ENCODE results near the gene TMEM108.

TMEM108 gene

DNA sequence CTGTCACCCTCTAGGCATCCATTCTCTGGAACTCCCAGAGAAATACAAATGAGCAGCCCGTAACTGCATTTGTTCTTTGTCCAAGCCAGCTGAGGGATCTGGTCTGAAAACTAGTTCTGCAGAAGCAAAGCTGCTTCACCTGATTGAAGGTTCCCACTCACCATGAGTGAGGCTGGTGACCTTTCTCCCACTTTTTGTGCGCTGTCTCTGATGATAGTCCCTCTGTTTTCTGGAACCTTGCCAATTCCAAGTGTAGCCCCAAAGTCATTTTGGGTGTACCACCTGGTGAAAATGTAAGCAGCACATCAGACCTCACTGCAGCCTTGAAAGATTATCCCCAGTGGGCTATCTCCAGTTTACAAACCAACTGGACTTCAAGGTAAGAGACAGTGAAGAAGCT, 322.3 kb downstream of the TMEM108 start:
- no peak for DNase-seq (ENCODE audit: low read depth)

DNA sequence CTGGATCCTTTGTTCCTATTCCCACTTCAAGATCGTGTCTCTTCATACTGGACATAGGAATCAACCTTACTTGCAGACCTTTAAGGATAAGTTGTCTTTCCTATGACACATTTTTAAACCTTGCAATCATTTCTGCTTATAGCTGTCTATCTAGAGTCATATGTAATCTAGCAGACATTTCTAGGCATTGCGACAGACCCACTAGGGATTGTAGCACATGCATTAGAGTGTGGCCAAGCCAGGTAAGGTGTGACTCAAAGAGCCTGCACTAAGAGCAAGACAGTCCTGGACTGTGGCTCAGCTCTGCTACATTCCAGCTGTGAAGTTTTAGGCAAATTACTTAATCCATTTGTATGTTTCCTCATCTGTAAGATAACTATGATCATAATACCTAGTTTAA, 322.8 kb downstream of the TMEM108 start:
- no peak for DNase-seq (ENCODE audit: low read depth)

DNA sequence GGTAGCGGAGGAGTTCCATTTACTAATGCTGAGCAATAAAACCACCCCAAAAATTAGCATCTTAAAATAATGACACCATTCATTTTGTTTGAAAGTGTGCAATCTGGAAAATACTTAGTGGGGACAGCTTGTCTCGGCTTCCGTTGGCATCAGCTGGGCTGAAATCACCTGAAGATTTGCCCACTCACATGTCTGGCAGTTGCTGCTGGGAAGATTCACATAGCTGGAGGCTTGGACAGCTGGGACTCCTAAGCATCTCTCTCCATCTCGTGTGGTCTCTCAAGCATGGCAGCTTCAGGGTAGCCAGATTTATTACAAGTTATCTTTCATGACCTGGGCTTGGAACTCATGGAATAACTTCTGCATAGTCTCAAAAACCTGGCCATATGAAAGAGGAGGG, 323.2 kb downstream of the TMEM108 start:
- DNase-seq (ENCODE audit: low read depth): no peak

DNA sequence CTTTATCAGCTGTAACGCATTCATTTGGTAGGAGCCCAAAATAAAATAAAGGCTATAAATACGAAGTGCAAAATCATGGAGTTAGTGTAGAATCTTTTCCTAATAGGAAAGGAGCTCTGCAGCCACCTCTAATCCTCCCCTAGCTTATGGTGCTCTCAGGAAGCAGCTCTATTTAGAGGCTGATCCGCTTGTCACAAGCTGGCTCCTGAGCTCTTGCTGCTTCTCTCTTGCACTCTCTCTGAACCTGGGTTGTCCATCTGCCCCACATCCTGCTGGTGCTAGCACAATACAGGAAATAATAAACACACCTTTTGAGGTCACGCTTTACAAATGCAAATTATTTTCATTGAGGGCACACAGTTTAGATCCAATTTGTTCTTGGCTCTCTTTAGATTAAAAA, 324.3 kb downstream of the TMEM108 start:
- DNase-seq (ENCODE audit: low read depth): no peak

DNA sequence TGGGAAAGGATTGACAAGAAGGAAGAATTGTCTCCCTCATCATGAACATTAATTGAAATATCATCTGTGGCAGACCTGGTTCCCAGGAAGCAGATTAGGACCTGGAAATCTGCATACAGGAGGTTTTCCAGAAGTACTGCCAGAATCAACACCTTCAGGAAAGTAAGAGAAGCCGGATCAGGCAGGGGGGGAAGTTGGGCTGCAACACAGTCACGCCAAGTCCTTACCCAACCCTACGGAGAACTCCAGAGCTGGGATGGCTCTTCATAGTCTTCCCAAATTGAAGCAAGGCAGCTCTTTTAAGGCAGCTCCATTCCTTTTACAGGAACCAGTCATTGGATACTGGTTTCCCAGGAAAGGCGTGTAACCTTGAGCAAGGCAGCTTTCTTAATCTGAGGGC, 326.5 kb downstream of the TMEM108 start:
- no peak for DNase-seq (ENCODE audit: low read depth)

DNA sequence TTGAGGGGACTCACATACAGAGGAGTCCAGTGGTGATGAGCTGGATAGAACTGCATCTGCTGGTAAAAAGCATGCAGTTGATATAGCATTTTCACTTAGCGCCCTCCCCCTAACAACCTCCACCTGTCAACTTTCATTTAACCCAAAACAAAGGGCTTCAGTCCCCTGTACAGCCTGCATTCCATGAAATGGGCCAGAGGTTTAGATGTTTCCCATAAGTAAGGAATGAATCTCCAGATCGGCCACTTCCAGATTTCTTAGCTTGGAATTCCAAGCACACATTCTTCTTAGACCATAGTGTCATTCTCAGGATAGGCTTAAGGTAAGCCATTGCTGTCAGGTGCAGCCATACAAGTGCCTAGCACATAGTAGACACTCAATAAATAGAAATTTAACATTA, 328.7 kb downstream of the TMEM108 start:
- no peak for DNase-seq (ENCODE audit: low read depth)

DNA sequence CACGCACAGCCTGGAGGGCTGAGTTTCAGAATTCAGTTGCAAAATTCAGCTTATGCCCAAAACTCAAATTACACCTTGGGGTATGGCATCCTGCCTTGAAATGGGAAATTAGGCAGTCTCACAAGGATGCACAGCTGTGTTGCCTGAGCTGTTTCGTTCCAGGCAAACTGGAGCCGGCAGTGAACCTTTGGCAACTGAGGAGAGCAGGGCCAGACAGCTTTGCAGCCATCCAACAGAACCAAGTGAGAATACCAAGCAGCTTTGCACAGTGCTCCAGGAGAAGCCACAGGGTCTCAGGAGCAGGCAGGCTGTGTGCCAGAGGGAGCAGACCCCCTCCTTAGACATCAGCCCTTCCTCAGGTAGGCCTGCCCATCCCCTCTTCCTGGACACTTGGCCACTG, 329.2 kb downstream of the TMEM108 start:
- DNase-seq (ENCODE audit: low read depth): no peak

DNA sequence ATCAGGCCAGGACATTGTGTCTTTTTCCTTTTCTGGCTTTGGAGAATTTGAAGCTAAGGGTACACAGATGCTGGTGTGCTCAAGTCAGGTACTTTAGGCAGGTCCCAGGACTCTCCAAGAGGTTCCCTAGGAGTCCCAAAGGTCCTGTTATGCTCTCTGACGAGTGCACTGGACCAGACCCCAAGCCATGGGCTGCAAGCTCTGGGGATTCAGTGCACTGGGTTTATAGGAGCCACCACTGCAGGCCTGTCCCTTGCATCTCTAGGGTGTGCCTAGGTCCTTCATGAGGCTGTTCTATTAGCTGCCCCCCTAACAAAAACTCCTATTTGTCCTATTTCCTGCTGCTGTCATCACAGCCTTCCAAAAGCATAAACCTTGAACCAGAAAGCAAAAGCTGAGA, 329.8 kb downstream of the TMEM108 start:
- DNase-seq (ENCODE audit: low read depth): no peak

DNA sequence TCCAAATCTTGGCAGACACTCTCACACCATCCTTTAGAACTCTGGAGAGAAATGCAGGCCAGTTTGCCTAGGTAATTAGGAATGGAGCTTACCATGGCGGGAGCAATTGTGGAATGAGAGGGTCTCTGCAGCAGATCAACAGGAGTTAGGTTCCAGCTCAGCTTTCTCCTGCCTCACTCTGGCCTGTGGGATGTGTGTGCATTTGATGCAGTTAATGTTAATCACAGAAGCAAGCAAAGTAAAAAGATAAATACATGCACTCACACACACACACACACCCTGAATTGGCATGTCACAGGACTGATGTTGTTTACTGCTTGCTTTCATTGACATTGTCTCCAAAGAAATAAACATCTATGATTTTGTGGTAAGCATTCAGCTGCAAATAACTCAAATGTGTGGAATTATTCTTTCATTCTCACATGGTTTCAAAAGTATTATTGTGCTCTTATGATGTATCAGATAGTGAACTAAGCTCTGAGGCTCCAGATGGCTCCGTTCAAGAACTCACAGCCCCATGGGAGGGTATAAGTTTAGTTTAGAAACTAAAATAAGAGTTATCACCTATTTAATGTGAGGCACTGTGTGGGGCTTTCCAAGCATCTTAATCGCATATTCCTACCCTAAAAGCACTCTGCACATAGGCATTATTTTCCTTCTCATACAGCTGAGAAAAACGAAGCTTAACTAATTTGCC, 330.3 kb downstream of the TMEM108 start:
- no peak for DNase-seq (ENCODE audit: low read depth)

DNA sequence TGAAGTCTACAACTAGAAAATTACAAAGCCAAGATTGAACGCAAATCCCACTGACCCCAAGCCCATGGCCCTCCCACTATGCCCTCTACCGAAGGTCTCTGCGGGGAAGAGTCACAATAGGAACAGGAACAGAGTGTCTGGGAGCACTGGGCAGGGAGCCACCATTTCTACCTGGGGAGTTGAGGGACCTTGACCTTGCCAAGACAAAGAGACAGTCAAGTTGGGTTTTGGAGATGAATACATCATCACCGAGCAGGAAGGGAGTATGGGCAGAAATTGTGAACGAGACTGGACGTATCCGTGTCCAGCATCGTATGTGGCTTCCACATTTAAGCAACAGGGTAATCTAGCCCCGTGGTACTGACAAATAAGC, 330.9 kb downstream of the TMEM108 start:
- no peak for DNase-seq (ENCODE audit: low read depth)

DNA sequence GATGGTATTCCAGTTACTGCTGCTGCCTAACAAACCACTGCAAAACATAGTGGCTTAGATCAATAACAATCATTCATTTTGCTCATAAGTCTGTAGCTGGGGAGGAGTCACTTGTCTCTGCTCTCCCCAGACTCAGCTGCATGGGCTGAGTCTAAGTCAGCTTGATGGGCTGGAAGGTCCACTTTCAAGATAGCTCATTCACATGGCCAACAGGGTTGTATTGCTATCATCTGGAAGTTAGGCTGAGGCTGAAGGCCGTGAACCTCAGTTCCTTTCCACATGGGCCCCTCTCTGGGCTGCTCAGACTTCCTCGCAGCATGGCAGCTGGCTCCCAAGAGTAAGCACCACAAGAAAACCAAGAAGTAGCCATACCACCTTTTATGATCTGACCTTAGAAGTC, 333.0 kb downstream of the TMEM108 start:
- no peak for DNase-seq (ENCODE audit: low read depth)

DNA sequence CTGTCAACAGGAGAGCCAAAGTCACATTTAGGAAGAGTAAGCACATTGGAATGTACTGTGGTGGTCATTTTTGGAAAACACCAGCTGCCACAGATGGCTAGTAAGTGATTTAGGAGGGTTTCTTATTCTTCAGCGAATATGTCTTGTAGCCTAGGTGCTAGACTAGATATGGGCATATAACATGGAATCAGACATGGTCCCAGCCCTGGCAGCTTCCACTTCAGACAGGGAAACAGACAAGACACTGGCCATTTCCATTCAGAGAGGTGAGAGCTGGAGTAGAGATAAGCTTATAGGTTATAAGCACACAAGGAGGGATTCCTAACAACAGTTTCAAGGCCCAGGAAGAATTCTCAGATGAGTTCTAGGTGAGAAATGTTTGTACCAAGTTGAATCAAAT, 333.5 kb downstream of the TMEM108 start:
- DNase-seq (ENCODE audit: low read depth): no peak

DNA sequence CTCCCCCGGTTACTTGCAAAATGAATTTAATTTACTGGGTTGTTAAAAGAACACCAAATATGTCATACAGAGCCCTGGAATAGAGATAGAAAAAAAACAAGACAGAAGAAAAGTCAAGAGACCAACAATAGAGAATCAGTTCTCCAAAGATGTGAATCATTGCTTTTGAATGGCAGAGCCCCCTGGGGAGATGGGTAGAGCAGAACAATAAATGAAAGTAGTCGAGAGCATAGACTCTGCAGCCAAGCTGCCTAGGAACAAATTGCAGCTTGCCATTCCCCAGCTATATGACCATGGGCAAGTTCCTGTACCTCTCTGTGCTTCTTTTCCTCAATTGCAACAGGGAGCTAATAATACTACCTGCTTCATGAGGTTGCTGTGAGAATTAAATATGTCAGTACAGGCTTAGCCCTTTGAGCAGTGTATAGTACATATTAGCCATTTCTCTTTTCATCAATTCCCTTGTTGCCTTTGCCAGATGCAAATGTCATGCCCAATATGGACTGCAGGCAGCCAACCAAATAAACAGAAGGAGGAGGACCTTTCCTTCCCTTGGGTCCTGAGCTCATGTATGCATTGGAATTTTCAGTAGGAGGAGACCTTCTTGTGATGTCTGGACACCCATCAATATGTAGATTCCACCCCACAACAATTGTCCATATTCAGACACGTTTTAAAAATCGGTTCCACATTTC, 336.7 kb downstream of the TMEM108 start:
- no peak for DNase-seq (ENCODE audit: low read depth)

DNA sequence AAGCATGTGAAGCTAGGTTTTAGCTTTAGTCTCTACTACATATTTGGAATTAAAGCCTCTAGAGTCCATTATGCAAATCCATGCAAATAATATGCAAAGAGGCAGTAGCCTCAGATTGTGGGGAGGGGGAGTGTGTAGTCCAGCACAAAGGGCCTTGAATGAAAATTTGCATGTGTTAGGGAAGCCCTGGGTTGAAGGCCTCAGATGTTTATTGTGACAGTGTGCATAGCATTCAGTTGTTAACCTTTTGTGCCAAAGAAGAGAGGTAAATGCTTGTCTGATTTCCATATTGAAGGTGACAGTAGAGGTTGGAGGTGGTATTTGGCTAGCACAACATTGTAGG, 337.2 kb downstream of the TMEM108 start:
- DNase-seq (ENCODE audit: low read depth): no peak

DNA sequence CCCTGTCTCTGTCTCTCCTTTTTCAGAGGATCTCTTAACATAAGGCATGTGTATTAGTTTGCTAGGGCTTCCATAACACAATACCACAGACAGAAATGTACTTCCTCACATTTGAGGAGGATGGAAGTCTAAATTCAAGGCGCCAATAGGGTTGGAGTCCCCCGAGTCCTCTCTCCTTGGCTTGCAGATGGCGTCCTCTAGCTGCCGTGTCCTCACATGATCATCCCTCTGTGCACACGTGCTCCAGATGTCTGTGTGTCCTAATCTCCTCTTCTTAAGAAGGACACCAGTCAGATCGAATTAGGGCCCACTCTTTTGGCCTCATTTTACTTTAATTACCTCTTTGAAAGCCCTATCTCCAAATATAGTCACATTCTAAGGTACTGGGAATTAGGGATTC, 338.6 kb downstream of the TMEM108 start:
- no peak for DNase-seq (ENCODE audit: low read depth)

DNA sequence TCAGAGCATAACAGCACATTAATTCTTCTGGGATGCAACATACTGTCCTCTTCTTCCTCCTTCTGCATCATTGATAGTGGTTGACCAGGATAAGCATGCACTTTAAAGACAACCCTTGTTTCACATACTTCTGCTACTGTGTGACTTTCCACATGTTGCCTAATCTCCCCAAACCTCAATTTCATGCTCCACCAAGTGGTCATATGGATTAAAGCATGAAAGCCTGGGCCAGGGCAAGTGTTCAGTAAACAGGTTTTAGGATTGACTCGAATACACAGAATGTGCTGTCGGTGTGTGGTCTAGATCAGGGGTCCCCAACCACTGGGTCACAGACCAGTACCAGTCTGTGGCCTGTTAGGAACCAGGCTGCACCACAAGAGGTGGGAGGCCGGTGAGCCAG, 339.2 kb downstream of the TMEM108 start:
- no peak for DNase-seq (ENCODE audit: low read depth)

DNA sequence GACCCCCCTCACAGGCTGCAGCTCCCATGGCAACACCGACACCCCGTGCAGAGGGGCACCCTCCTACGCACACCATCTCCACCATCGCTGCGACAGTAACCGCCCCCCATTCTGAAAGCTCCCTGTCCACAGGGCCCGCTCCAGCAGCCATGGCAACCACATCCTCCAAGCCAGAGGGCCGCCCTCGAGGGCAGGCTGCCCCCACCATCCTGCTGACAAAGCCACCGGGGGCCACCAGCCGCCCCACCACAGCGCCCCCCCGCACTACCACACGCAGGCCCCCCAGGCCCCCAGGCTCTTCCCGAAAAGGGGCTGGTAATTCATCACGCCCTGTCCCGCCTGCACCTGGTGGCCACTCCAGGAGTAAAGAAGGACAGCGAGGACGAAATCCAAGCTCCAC, 341.7 kb downstream of the TMEM108 start:
- DNase-seq (ENCODE audit: low read depth): no peak

DNA sequence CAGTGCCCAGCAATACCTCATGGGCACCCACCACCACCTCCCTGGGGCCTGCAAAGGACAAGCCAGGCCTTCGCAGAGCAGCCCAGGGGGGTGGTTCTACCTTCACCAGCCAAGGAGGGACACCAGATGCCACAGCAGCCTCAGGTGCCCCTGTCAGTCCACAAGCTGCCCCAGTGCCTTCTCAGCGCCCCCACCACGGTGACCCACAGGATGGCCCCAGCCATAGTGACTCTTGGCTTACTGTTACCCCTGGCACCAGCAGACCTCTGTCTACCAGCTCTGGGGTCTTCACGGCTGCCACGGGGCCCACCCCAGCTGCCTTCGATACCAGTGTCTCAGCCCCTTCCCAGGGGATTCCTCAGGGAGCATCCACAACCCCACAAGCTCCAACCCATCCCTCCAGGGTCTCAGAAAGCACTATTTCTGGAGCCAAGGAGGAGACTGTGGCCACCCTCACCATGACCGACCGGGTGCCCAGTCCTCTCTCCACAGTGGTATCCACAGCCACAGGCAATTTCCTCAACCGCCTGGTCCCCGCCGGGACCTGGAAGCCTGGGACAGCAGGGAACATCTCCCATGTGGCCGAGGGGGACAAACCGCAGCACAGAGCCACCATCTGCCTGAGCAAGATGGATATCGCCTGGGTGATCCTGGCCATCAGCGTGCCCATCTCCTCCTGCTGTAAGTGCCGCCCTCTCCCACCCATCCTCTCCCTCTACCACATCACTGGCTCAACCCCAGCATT, 342.5 kb downstream of the TMEM108 start:
- DNase-seq (ENCODE audit: low read depth): no peak

DNA sequence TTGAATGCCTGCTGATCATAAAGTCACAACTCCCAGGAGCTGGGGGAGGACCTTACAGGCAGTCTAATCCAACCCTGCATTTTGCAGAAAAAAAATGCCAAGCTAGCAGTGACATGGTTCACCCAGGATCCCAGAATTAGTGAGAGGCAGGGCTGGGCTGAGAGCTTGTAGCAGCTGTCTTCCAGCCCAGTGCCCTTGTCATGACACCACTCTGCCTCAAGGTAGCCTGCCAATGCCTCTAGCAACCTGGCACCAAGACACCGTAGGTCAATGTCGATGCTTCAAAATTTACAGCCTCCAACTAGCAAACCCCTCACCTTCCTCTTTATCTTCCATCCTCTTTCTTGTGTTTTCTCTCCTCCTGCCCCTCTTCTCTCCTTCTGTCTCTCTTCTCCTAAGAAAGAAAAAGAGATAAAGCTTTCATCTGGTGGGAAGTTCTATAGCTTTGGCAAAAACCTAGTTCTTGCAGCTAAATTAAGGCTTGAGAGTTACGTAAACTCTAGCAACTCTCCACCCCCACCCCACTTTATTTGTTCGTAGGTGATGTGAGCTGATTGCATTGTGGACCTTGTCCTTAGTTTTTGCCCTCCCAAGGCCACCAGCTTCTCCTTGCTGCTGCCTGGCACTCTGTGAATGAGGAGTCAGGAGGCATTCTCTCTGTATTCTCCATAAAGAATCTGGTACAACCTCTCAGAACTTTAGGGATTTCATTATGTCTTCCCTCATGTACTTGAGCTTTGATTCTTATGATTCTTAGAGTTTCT, 343.3 kb downstream of the TMEM108 start:
- no peak for DNase-seq (ENCODE audit: low read depth)

DNA sequence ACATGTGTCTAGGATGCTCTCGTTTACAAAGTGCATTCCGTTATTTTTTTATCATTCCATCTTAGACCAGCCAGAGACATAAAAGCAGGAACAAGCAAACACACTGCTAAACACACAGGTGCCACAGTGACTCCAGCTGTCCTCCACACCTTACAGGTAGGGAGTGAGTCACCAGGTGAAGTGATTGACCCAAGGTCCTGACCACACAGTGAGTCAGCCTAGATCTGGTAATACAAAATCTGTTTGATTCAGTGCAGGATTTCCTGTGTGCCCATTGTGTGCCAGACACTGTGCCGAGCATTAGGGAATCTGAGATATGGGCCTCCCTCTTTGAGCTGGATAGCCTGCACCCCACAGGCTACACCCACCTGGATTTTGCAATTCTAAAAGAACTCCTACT, 345.0 kb downstream of the TMEM108 start:
- no peak for DNase-seq (ENCODE audit: low read depth)

DNA sequence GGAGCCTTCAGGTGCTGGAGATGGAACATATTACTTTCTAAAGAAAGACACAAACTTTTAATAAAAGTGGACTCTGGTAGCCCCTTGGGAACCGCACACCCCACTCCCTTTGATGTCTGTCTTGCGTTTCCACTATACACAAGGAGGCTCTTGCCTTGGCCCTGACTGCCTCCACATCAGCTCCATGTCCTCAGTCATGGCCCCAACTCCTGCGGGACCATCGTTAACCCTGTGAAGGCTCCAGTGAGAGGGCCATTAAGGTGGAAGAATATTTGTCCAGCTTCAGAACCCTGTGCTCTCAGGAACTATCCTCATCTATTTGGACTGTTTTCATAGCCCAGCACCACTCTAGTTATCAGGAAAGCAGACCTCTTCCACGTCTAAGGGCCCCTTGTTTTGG, 345.6 kb downstream of the TMEM108 start:
- no peak for DNase-seq (ENCODE audit: low read depth)

DNA sequence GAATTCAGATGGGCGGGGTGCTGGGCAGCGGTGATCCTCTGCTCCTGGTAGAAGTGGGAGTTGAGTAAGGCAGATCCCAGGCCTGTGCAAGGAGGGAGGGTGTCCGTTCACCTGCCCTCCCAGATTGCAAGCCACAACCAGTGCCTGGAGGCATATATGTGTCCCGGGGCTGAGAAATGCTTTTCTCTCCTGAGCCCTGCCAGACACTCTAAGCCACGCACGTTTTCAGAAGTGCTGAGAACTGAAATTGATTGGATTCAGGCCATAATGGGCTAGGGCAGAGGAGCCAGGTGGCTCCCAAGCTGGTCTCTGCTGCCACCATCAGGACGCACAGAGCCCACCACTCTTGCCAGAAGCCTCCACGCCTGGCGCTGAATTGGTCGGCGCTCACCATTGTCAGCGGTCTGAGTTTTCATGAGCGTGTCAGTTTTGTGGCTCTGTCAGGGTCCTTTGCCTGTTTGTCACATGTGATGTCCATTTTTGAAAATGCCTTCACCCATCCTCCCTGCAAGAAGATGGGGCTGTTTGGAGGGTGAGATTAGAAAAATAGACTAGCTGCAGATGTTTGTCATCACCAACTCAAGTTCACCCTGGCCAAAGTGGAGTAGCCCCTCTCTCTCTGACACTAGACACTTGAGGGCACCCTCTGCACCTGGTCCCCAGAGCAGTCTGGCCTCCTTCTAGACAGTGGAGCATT, 346.3 kb downstream of the TMEM108 start:
- DNase-seq (ENCODE audit: low read depth): no peak
